Activated CD8-positive, alpha-beta memory T cell treated with anti-CD3 and anti-CD28 coated beads, Interleukin-2, amount 50 U/mL, for 48 hours (primary cell): ENCODE measurements around the gene ERAP2.

Experiments used
- DNase-seq: peaks from one replicate; pipeline ENCODE4 v3.0.0-alpha.2; 2020

The ERAP2 gene

DNA sequence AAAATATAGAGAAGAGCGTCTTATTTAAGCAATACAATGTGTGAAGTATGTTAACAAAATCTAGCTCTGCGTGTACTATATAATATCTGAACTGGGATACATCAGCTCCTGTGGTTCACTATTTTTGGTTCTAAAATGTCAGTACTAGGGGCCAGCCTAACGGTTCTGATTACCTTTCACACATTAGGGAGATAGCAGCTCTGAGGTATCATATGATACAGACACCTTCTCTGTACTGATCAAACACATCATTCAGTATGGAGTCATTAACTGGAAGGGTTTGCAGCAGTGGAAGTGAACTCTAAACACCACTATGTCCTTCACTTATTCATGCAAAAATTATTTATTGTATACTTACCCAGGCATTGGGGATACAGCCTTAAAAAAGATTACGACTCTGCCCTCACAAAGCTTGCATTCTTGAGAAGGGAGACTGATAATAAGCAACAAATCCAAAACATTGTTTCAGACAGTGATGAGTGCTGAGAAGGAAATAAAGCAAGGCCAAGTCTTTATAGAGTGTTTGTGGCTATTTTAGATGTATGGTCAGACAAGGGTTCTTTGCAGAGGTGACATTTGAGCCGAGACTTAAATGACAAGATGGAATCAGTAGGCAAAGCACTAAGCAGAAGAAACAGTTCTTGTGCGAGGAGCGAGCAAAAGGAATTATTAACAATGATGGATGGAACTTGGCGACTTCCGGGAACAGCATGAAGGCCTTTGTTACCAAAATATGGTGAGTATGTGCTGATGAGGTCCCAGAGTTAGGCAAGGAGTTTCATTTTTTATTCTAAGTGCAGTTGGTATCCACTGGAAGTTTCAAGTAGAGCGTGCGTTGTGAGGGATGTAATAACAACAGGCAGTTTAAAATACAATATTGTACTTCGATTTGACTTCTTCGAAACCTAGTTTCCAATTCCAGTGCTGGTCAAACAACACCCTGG, 57.7 kb downstream of the ERAP2 start:
- DNase-seq = no peak

DNA sequence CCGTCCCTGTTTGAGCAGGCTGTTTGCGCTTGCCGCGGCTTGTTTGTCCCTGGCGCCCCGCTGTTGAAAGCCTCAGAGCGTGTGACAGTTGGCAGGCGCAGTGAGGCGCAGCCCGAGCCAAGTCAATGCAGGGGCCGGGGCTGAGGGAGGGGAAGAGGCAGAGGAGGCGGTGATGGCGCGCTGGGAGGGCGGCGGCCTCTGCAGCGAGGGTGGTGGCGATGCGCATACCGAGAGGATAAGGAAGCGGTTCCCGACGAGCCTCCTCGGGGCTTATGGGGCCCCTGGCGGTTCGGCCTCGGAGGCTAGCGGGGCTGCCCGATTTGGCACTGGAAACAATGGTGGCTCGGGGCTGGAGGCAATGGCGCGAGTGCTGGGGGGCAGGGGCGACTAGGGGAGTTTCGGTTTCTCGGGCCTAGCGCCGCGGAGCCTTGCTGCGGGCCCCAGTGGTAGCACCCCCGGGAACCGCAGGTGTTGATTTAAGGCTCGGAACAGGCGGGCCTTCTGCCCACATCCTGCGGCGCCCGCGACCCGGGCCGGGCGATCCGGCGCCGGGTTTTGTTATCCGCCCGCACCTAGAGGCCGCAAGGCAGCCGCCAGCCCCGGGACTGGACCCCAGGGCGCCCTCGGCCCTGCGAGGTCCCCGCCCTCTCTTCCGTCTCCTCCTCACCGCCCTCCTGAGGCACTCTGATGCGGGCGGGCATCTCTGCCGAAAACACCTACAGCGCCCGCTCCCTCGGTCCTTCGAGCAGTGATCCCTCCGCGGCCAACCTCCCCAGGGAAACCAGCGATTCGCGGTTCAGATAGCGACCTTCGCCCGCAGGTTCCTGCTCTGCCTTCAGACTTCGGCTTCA, 58.6 kb downstream of the ERAP2 start:
- peak; percentile 96 for DNase-seq

DNA sequence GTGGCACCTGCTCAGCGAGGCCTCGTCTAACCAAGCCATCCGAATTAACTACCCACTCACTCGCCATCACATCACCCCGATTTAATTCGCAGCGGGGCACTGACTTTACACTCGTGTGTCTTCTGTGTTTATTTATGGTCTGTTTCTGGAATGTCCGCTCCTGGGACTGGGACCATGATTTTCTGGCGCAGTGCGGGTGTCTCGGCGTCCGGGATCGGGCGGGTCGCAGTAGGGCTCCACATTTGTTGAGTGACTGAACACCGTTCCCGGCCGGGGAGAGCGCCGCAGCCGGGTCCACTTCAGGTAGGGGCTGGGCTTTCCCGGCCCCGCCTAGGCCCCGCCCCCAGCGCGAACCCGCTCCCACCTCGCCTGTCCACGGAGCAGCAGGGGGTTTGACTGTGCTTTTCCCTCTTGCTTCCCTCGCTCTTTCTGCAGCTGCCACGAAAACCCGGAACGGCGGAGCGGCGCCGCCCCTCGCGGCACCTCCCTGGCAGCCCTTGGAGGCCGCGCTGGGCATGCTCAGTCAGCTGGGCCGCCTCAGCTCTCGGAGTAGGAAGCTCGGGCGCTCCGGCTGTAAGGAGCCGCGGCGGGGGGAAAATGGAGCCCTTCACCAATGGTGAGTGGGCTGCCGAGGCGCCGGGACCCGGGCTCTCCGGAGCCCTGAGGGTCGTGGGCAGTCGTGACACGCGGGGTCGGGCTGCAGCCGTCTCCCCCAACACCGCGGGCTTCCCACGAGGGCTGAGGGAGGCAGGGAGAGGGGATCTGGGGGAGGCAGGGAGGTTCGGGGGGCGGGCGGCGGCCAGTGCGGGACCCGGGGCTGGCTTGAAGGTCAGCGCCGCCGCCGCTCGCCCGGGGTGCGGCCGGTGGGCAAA, 59.5 kb downstream of the ERAP2 start, which contains the start of gene LNPEP:
LNPEP (plus strand) TSS at position 522 of the 872 bp plus-strand sequence; CDS start at position 598, 76 bp downstream.
- peak; percentile 96 for DNase-seq

DNA sequence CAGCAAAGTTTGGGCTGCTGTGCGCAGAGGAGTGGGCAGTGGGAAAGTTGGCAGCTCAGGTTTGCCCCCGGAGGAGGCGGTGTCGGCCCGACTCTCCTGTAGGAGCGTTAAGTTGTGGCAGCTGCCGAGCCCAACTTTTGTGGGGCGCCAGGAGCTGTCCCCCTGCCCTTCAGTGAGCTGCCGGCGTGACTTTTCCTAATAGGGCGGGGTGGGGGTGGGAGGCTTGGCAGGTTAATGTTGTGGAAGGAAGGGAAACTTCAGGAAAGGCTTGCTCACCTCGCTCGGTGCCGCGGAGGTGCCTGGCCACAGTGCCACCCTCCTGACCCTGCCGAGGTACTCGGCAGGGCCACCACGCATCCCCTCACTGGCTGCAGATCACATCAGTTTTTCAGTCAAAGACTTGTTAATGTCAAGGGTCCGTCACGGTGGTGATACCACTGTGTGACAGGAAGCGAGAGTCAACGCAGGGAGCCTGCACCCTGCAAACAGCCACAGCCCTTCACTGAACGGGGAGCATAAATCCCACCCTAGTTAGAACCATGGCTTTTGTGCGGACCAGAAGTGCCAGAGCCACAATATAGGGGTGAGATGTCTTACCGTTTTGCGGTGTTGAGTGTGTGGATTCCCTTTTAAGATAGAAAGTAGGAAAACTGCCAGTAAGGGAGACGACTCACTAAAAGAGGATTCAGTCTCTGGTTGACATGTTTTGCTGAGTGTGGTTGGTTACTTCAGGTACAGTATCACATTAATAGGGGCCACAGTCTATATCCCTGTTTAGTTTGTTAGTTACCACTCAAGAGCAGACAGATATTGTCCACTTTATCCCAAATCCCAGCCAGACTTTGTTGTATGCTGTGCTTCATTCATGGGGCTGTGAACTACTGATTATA, 60.4 kb downstream of the ERAP2 start:
- peak; percentile 74 for DNase-seq

DNA sequence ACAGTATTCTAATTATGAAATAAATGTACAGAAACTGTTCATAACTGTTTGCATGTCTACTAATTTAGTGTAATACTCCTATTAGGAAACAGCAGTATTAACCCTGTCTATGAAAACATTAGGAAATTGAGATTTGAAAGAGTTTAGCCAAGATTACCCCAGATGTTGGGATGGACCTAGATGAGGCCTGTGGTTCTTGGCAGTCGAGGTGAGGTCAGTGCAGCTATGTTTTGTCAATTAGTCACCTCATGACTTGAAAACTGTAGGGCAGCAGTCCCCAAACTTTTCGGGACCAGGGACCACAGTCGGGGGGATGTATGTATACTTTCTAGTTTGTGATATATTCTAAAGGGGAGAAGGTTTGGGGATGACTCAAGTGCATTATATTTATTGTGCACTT, 64.3 kb downstream of the ERAP2 start:
- no peak for DNase-seq

DNA sequence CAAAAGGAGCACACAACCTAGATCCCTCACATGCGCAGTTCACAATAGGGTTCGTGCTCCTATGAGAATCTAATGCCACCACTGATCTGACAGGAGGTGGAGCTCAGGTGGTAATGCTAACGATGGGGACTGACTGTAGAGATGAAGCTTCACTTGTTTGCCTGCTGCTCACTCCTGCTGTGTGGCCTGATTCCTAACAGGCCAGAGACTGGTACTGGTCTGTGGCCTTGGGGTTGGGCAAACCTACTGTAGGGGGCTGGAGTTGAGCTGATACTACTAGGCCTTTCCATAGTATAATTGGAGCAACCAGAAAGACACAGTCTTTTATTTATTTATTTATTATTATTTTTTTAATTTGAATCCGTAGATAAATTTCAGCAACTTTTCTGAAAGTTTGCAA, 64.8 kb downstream of the ERAP2 start:
- no peak for DNase-seq

DNA sequence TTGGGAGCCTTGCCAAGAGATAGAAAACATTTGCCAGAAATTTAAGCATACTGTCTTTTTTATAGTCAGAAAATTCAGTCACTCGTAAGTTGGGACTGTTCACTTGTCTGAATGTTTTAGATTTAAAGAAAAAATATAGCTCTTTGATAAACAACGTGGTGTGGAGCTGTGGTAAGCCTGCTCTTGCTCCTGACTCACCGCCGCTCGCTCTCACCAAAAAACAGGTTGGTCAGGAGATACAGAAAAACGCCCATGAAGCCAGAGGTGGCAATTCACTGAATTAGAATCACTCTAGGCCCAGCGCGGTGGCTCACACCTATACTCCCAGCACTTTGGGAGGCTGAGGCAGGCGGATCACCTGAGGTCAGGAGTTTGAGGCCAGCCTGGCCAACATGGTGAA, 65.8 kb downstream of the ERAP2 start:
- no peak for DNase-seq

DNA sequence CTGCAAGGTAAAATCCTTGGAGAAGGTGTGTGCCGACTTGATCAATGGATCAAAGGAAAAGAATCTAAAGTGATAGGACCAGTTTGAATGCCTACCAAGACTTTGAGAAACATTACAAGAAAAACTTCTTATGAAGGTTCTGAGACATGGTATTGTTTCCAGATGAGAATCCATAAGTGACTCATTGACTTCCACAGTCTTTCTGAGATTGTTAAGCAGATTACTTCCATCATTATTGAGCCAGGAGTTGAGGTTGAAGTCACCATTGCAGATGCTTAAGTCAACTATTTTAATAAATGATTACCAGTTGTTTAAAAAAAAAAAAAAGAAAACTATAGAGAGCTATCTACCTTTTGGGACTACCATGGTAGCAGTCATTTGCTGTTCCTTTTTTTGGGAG, 66.6 kb downstream of the ERAP2 start:
- DNase-seq = no peak

DNA sequence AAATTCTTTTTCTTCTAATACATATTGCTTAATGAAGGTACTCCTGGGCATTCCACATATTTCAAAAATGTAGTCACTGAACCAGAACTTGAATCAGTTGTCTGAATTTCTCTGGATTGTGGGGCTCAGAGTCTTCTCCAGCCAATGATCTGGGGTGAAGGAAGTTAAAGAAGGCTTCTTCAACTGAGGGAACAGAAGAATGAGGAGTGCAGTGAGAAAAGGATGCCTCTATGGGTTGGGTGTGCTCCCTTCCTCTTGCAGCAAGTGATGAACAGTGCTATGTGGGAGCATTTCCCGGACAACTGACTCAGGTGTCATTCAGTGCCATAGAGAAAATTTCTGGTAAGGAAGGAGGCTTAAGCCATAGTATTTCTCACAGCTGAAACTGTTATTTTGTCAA, 67.5 kb downstream of the ERAP2 start:
- no peak for DNase-seq

DNA sequence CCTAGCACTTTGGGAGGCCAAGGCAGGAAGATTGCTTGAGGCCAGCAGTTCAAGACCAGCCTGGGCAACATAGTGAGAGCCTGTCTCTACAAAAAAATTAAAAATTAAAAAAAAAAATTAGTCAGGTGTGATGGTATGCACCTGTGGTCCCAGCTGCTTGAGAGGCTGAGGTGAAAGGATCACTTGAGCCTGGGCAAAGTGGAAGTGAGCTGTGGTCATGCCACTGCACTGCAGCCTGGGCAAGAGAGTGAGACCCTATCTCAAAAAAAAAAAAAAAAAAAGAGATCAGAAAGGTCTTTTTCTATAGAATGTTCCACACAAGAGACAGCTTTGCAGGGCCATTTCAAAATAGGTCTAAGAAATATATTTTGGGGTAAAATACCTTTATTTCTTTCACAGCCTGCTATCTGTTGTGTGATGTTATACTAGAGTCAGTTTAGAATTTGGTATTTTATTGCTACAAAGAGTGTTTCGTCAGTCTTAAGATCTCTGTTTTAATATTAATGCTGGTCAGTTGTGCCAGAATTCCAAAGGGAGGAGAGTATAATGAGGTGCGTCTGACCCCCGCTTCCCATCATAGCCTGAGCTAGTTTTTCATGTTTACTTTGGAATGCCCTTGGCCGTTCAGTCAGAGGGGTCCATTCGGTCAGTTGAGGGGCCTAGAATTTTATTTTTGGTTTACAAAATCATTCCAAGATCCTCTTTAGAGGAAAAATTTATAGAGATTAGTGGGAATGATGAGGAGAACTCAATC, 69.0 kb downstream of the ERAP2 start:
- DNase-seq = no peak

DNA sequence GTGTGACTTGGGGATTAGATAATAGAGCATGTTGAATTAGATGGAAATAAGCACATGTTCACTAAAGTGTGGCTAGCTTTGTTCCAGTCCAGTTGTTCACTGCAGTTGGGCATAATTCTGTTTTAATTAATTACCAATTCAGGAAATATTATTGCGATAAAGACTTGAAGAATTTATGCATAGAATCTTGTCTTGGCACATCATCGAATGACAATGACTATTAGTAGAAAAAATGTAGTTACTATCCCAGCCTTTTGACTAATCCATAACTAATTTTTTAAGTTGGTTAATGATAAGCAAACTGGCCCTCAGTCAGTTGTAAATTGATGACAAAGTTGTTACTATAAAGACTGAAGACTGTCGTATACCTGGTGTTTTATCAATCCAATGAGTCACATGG, 70.1 kb downstream of the ERAP2 start:
- DNase-seq = no peak

DNA sequence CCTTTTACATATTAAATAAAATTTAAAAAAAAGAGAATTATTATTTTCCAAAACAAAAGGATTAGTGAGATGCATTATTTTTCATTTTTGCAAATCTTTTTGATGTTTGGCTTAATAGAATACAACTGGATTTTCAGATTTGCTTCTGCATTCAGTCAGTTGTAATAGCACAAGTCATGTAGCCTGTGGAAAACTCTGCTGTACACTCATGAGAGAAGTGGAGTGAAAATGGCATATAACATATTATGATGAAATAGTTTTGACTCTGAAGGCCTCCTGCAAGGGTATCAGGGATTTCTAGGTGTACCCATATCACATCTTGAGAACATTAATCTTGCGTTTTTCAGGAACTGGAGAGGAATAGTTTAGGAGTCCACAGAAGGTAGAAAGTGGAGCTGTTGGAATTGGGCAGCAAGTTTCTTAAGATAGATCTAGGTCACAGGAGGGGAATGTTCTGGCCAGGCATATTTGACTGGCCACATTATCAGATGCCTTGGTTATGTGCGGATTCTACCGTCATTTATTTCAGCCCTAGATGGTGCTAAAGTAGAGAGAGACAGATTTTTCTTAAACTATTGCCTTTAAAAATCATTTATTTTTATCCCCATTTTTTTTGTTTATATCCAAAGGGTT, 75.9 kb downstream of the ERAP2 start:
- no peak for DNase-seq

DNA sequence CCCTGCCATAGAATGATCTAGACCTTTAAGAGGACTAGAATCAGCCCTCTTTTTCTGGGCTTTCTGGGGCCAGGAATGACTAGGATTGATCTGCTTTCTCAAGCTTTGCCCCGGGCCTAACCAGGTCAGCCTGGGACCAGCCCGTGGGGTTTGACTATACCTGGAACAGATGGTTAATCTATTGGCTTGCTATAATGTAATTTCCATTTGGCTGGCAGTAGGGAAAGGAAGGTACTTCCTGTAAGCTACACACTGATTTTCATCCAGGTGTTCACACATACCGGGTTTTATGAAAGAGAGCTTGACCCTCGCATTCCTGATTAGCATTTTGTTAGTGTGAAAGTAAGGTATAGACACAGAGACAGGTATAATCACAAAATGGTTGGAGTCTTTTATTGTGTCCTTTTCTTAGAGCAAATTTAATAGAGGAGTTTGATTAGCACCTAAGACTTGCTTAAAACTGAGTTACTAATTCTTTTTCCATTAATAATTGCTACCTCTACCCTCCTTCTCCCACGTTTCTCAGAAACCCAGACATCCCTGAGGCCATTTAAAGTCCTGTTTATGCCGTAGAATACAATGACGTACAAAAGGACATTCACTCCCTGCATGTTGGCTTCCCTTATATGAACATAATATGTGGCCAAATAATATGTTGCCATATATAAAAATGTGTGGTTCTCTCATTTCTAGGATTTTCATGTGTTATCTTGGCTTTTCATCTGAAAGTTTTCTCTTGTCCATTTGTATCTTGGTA, 76.9 kb downstream of the ERAP2 start:
- DNase-seq = no peak

DNA sequence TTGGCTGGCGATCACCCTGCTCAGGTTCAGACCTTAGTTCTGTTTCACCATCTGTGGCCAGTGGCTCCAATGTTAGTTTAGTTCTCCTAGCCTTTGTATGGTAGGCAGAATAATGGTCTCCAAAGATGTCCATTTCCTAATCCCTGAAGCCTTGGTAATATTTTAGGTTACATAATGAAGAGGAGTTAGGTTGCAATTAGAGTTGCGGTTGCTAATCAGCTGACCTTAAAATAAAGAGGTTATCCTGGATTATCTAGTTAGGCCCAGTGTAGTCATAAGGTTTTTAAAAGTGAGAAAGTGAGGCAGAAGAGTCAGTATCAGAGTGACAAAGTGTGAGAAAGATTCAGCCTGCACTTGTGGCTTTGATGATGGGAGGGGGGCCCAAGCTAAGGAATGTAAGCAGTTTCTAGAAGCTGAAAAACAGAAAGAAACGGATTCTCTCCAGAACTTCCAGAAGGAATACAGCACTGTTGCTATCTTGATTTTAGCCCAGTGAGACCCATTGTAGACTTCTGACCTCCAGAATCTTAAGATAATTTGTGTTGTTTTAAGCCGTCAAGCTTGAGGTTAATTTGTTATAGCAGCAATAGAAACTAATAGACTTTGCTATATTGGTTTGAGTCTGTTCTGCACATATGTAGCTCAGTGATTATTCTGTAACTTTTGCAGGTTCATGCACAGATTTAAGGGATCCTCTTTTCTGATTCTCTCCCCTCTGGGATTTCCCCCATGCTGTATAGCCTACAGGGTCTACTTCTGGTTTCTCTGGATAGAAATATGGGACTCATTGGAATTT, 81.2 kb downstream of the ERAP2 start:
- no peak for DNase-seq

DNA sequence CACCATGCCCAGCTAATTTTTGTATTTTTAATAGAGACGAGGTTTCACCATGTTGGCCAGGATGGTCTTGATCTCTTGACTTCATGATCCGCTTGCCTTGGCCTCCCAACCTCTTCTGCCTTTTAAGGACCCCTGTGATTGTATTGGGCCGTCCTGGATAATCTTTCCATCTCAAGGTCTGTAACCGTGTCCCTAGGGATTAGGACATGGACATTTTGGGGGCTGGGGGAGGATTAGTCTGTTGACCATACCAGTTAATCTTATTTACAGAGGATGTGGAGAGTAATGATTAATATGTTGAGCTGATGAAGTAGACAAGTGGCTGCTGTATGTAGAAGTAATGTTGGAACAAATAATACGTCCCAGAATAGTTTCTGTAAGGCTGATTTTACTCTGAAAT, 82.7 kb downstream of the ERAP2 start:
- DNase-seq = no peak

DNA sequence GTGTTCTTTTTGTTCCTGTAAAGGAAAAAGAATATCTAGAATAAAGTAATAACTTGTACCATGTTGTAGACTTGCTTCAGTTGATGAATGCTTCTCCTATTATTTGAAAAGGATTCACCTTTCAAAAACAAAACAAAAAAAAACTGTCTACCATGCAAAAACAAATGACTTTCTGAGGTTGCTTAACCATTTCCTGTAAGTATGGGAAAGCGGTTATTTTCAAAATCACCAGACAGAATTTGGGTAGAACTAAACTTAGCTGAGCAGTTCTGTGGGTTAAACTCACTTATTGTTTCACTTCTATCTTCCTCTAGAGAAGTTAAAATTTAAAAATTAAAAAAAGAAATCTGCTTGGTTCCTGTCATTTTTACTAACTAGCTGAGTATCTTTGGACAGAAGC, 84.8 kb downstream of the ERAP2 start:
- no peak for DNase-seq

DNA sequence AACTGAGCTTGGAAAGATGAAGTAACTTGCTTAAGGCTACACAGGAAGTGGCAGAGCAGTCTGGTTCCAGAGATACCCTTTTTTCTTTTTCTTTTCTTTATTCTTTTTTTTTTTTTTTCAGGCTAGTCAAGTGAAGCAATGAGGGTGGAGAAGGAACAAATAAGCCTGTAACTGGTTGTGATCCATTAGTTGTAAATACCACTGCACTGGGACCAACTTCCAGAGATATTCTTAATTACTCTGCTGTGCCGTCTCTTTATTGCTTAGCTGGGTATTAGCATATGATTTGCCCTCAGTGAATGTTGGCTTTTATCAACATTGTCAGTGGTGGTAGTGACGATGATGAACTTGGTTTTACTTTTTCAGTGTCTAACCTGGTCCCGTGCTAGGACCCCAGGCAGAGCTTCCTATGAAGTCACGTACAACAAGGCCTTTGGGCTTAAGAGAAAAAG, 86.3 kb downstream of the ERAP2 start:
- DNase-seq = no peak

DNA sequence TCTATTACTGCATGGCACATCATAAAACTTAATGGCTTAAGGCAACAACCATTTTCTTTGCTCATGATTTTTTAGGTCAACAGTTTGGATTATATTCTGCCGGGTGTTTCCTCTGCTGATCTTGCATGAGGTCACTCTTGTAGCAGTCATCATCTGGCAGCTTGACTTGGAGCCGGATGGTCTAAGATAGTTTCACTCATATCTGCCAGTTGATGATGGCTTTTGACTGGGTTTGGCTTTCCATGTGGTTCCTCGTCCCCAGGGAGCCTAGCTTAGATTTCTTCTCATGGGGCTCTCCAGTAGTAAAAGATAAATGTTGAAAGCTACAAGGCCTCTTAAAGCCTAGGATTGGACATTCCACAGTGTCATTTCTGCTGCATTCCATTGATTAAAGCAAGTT, 87.0 kb downstream of the ERAP2 start:
- no peak for DNase-seq

DNA sequence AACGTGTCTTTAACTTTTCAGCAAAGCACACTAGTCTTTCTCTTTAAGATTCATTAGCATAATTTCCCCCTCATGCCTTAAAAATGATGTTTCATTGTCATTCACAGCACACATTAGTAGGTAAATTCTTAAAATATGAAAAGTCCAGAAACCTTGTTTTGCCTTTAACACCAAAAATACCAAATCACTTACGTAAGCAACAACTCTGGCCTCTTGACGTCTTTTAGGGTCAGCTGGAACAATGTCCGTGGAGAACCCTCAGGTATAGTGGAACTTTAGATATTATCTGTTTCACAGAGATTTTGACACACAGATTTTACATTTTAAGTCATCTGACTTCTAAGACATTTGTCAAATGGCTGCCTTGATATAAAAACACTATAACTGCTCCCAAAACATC, 90.5 kb downstream of the ERAP2 start:
- no peak for DNase-seq
